GM21367 (cell line): ENCODE results near the gene TM4SF20.
"Not testable (repeated sequence)": the region's sequence is repeated elsewhere in the genome, so short reads cannot be mapped to it uniquely, and the experiment has no call there.

ENCODE experiments used
- ATAC-seq: cut with Tn5 transposase; IDR thresholded peaks from one replicate; pipeline ENCODE4 v1.9.1; 2021; ENCODE audit not compliant: unreplicated experiment

Gene TM4SF20

GRCh38 chr2:227368574-227368973 is 10.5 kb downstream of the TM4SF20 start:
- ATAC-seq, result no peak

DNA sequence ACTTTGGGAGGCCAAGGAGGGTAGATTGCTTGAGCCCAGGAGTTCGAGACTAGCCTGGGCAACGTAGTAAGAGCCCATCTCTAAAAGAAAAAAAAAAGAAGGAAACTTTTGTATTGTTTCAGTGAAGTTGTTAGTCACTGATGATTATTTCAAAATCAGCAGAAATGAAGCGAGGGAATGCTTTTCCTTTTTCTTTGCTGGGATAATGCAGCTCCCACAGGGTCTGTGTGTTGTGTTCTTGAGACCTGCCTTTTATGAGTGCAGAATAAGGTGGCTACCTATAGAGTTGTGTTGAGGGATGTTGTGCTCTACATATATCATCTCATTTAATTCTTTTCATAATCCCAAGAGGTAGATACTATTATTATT is 11.7 kb downstream of the TM4SF20 start:
- no peak for ATAC-seq

DNA sequence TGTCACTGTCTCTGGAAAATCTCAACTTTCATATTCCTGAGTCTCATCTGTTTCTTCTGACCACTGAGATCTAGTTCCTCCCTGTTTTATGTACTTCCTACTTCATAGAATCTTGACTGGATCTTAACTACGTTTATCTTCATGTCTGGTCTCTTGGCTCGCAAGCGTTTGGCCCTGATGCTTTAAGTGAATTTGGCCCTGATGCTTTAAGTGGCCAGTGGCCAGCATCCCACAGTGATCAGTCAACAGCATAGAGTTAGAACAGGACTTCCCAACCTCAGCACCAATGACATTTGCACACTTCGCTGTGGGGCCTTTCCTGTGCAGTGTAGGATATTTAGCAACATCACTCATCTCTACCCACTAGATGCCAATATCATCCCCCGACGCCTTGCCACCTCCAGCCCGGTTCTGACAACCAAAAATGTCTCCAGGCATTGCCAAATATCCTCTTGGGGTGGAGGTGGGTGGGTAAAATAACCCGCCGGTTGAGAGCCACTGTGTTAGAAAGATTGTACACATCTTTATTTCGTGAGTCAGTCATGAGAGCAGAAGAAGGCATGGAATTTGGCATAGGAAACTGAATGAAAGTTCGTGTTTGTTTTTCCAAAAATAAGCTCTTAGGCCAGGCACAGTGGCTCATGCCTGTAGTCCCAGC is 12.2 kb downstream of the TM4SF20 start:
- ATAC-seq, result no peak

DNA sequence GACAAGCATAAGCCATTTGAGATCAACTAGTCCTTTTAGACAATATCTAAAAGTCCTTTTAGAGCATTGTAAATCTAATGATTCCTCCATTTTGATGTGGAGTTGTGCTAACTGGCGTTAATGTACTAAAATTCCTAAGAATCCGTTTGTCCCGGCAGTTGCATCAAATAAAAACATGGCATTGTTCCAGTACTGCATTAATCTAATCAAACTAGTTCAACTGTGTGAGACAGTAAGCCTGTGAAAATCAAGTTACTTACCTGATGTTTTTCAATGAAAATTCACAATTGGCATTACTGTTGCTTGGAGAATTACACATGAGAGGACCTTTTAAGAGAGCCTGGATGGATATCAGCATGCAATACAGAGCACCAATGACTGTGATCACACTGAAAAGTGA is 13.3 kb downstream of the TM4SF20 start:
- no peak for ATAC-seq

GRCh38 chr2:227364585-227365263 is 14.4 kb downstream of the TM4SF20 start:
- not testable (repeated sequence) for ATAC-seq

DNA sequence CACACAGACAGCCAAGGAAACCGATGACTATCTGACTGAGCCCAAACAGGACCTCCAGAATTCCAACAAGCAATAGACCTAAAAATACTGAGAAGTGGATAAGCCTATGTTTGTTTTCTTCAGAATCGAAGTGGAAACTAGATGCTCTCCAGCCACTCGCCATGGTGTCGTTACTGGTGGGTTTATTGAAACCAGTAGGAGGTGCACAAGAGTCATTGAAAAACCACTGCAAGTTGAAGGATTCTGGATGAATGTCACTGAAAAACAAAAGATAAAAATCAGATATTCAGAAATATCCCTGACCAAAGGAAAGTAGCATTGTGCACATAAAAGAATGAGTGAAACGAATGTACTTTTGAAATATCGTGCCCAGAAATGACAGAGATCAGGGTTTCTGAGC is 15.3 kb downstream of the TM4SF20 start:
- ATAC-seq, result no peak

DNA sequence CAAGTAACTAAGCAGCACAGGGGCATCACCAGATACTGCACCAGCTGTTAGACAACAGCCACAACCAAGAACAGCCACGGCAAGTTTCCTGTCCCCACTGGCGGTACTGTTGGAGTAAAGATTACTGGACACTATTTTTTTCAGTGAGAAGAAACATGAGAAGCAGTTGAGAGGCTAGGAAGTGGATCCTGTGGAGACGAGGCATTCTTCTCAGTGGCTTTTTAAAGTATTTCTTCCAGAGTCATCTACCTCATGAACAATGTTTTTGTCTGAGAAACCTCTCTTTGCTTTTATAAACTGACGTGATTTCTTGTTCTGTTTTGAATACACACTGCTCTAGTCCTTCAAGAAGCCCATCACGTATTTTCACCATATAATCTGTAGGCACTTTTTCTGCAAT is 18.8 kb downstream of the TM4SF20 start:
- no peak for ATAC-seq

DNA sequence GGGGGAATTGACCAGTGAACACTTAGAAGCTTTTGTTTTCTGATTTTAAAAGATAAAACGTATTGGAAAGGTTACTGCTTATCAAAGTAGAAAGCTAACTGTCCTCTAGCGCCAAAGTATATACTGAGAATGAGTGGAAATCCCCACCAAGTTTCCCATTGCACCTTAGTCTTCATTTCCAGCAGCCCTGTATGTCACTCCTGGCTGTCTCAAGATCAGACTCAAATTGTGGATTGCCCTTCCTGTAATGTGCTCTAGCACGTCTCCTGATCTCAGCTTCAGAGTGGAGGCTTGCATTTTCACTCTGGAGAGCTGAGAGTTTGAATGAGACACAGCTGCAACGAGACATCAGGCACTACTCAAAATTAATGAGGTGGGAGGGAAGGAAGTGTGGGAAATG is 27.5 kb downstream of the TM4SF20 start:
- ATAC-seq, result peak; percentile 62

DNA sequence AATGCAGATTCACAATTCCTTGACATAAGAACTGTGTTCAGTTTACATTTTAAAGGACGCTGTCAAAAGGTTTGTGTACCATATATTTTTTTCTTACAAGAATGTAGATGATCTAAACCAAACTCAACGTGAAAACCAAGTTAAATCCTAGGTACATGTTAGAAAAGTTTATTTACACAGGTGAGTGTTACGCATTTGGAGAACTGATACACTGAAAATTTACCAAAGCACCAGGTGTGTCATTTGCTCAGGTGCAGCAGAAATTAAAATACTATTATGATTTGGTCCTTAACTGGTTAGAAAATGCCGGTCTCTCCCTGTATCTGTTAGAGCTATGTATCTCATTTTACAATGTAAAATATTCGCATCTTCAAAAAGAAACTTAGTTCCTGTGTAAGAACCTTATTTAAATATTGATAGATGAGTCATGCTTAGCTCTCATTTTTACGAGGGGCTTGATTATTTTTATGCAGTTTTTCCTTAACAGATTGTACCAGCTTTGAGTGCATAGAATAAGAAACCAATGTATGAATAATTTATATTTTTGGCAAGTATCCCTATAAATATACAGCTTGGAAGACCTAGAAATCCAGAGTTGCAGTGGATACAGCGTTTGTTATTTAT is 29.0 kb downstream of the TM4SF20 start:
- no peak for ATAC-seq

- no peak for ATAC-seq
Measured at GRCh38 chr2:227348324-227348723, 30.8 kb downstream of the TM4SF20 start.

DNA sequence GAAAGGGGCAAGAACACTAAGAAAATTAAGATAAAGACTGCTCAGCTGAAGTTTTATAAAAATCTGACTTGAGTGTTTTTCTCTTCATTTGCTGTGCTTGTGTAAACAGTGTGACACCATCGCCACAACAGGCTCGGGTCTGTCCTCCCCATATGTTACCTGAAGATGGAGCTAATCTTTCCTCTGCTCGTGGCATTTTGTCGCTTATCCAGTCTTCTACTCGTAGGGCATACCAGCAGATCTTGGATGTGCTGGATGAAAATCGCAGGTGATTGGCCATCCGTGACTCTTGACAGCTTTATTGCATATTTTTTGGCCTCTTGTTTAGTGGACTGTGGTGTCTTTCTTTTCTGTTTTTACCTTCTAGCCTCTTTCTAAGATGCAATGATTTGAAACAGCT is 32.0 kb downstream of the TM4SF20 start:
- ATAC-seq, result no peak

- no peak for ATAC-seq
Measured at GRCh38 chr2:227344231-227344630, 34.9 kb downstream of the TM4SF20 start.

DNA sequence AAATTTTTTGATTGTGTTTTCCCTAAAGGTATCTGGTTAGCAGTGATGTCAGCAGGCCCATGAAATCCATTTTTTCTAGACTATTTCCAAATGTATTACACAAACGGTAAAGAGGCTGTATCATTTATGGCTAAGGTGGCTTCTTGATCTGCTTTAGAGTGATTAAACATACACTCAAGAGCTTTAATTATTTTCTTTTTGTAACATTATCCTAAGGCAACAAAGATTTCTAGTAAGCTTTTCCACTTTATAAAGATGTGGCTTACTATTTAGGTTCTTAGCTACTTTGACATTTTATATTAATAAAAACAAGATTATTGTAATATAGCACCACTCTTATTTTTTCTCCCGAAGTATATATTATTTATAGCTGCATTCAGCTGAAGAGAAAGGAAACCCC is 37.6 kb downstream of the TM4SF20 start:
- ATAC-seq, result no peak

- no peak for ATAC-seq
Measured at GRCh38 chr2:227340106-227340505, 39.0 kb downstream of the TM4SF20 start.

- ATAC-seq, result no peak
Measured at GRCh38 chr2:227339098-227339599, 40.0 kb downstream of the TM4SF20 start.

GRCh38 chr2:227337442-227337841 is 41.7 kb downstream of the TM4SF20 start:
- no peak for ATAC-seq

DNA sequence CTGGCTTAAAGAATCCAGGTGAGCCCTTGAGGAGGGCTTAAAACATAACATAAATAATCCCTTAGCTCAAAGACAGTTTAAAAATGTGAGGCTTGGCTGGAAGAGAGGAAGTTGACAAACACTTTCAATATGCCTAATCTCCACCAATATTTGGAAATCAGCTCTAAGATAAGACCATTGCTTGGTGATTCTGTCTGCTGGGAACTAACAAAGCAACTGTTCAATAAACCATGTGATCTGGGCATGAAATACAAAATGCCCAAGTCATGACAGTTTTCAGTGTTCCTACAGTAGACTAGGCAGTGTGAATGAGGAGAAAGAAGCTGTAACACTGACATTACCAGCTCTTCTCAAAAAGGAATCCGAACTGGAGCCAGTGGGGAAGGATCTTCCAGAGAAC is 43.4 kb downstream of the TM4SF20 start:
- ATAC-seq, result no peak

DNA sequence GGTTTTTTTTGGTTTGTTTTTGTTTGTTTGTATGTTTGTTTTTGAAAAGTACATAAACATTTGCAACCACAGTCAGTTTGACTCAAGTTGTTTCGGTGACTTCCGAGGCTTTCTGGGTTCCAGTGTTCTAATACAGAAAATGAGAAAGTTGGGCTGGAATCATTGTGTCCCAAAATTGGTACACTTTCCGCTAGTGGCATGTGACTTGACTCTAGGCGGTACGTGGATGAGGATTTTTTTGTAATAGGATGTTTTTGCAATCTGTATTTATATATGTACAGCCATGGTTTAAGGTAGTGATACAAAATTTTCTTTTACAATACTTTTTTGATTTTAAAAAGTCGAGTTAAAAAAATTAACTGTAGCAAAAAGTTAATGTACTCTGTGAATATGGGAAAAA is 52.3 kb downstream of the TM4SF20 start:
- no peak for ATAC-seq

DNA sequence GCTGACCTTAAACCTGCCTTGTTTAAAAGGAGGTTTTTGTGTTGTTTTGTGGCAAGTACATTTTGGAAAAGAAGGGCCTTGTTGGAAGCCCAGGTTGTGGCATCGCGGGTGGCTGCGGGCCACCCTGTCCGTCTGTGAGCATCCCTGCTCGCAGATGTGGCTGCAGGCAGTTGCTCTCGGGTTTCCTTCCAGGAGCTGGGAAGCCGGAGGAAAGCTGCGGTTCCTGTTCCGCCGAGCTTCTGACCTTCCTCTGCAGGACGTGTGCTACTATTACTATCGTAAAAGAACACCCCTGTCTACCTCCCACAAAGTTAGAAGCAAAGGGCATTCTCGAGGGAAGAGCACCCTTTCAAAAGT is 53.3 kb downstream of the TM4SF20 start:
- peak; percentile 4 for ATAC-seq

GRCh38 chr2:227324995-227325838 is 53.9 kb downstream of the TM4SF20 start, which contains the start of gene MFF:
Gene MFF, plus strand, starts transcription at chr2:227325251. Its CDS starts 5,415 bp downstream, at chr2:227330666.
- peak; percentile 98 for ATAC-seq

- ATAC-seq, result no peak
Measured at GRCh38 chr2:227324642-227324994, 54.5 kb downstream of the TM4SF20 start.
